ENCODE data around the gene FAM117A.
"Not testable (repeated sequence)": the region's sequence is repeated elsewhere in the genome, so short reads cannot be mapped to it uniquely, and the experiment has no call there.

The FAM117A gene

DNA sequence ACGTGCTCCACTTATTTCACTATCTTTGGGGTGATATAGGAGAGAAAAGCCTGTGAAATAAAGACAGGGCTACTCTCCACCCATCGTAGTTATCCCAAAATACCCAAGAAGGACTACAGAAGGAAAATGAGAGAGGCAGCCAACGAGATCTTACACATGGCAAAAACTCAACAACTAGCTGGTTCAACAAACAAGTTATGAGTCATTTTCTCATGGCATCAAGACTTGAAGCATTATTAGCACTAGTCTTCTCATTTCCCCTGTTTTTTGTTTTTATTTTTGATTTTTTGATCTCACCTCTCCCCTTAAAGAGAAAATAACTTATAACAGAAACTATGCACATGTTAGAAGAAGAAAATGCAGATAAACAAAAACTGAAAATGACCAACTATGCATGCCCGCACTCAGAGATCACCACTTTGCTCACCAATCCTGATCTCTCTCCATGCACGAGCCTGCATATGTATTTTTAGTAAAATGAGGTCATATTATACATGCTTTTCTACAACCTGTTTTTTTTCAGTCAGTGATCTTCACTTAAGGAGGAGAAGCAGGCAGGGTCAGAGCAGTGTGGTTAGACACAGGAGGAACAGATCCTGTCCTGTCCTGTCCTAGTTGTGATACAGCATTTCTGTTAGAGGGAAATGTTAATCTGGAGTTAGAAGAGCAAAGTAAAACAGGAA lies 22.8 kb downstream of the FAM117A start:
- DNase-seq (ENCODE audit: low read depth, low spot score), result no peak

DNA sequence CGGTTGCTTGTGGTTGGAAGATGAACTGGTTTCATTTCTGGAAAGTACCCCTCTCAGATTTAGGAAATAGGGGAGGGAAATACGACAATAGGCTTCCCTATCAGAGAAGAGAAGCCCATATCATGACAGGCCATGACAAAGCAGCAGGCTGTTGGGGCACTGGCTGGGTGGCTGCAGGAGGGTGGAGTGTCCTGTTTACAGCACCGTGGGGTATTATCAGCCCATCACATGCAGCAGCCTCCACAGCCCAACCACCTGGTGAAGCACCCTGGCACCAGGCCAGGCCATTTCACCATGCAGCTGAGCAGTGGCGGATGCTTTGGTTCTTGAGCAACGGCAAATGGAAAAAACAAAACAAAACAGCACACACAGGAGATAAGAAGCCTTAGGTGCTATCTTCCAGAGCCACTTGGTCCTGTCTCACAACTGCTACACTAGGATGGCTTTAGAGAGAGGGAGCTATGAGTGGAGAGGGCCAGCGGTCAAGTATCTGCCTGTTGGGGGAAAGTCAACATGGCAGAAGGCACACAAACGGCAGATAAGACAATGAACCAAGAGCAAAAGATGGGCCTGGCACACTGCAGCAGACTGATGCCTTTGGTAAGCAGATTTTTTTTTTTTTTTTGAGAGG lies 24.2 kb downstream of the FAM117A start:
- DNase-seq (ENCODE audit: low read depth, low spot score), result peak; percentile 79

DNA sequence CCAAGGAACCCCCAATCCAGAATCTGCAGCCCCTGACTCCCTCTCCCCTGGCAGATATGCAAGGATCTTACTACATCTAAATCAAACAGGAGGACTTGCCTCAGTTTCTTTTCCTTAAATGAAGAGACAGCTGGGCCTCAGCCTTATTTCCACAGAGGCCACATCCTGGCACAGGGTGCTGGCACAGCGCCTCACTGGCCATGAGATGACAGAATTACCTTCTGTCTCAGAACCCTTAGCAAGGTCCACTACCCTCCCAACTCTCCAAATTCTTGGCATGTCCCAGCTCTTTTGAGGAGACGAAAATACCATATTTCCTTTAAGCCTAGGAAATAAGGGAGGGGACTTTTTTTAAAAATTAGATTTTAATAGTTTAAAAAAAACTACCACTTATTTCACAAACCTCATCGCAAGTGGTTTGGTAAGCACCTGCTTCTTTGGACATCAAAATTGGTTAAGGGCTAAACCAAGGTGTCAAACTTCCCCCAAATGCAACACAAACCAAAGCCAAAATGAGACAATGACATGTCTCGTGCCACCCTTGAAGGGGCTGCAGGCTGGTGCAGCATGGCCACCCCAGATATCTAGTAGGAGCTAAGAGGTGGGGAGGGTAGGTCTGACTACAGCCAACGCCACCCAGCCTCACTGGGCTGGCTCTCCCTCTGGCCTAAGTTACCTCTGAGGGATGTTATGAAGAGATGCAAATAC lies 25.3 kb downstream of the FAM117A start:
- no peak for DNase-seq (ENCODE audit: low read depth, low spot score)

DNA sequence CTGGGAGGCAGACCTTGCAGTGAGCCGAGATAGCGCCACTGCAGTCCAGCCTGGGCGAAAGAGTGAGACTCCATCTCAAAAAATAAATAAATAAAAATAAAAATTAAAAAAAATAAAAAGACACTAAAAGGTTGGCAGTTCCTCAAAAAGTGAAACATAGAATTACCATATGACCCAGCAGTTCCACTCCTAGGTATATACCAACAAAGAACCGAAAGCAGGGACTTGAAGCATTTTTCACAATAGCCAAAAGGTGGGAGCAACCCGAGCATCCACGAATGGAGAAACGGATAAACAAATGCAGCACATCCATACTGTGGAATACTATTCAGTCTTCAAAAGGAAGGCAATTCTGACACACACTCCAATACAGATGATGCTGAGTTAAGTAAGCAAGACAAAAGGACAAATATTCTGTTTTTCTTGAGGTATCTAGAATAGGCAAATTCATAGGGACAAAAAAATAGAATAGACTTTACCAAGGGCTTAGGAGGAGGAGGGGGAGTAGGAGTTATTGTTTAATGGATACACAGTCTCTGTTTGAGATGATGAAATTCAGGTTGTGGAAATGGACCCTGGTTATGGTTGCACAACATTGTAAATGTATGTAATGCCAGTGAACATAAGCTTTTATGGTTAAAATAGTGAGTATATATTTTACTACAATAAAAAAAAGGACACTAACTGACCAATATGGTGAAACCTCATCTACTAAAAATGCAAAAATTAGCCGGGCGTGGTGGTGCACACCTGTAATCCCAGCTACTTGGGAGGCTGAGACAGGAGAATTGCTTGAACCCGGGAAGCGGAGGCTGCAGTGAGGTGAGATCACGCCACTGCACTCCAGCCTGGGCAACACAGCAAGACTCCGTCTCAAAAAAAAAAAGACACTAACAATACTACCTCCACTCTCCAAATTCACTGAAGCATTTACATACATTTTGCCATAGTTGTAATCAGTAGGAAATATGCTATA lies 29.1 kb downstream of the FAM117A start:
- DNase-seq (ENCODE audit: low read depth, low spot score), result no peak

DNA sequence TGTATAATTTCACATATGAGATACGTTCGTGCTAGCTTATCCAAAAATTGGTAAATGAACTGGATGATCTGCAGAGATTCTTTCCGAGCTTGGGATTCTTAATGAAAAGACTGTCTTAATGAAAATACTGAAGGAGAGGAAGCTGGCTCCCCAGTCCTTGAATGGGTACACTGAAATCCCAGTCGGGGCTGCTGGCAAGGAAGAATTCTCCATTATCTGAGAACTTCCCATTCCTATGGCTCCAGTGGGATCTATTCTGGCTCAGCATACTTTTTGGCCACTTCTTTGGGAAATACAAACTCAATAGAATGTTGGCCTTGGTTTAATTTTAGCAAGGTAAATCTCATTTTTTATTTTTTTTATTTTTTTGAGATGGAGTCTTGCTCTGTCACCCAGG lies 32.5 kb downstream of the FAM117A start:
- no peak for DNase-seq (ENCODE audit: low read depth, low spot score)

DNA sequence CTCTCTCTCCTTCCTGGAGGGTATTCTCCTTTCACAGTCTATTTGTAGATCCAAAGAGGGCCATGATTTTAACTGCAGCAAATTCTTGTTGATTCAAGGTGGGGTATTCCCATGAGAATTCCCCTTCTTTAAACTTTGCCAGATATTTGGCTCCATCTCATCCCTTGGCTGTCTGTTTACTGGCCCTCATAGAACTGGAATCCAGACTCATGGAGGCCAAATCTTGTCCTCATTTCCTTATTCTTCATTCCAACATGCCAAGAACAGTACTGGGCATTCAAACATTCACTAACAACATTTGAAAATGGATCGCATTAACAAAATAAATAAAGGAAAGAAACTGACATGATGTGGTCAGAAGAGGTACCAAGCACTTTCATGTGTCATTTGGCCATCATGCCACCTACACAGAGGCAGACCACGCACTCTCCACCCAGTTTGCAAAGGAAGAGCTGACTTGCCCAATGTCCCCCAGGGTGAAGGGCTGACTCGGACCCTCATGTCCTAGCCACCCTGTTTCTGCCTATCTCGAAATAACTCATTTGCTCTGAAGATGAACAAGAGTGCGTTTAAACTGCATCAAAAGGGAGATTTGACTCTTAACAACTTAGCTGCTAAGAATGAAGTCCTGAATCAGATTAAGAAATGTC lies 33.0 kb downstream of the FAM117A start:
- no peak for DNase-seq (ENCODE audit: low read depth, low spot score)

DNA sequence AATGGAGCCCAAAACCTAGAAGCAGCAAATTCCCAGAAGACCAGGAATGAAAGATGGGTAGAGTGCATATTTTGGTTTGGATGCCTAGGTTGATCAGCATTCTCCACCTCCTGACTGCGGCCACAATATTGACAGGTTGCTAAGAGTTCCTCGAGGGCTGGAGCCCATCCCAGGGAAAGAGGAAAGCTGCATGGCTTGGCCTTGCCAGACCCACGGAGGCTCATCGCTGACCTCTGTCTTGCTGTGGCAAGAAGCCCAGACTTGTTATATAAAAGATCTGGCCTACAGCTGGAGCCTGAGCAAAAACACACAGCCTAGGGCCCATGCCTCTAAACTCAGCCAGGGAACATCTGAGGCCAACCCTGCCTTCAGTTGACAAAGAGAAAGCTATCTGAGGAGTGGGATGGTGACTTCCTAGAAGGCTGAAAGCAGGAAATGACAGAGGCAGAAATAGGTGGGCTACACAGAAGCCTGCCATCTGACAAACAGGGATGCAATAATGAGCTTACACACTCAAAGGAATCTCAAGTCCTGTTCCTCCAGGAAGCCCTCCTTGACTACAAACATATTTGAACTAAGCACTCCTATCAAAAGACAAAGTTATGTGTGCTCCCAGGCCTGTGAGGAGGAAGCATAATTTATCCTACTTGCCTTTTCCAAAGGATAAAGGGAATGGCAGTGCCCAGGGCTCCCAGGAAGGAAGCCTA lies 33.7 kb downstream of the FAM117A start:
- DNase-seq (ENCODE audit: low read depth, low spot score), result no peak

DNA sequence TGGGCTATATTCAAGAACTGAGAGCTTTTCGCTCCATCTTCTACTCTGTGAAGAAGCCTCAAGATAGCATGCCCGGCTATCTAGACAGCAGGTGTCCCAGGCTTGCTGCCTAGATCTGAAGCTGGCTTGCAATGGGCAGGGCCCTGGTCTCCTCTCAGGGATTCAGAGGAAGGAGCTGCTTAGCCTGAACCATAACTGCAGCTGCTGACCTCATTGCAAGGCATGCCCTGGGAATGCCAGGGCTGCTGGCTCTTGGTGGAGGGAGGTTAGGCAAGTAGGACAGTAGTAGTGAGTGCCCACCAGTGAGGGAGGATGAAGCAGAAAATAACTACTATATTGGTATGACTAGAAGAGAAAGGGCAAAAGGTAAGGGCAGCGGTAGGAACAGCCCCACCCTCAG lies 34.9 kb downstream of the FAM117A start:
- no peak for DNase-seq (ENCODE audit: low read depth, low spot score)

DNA sequence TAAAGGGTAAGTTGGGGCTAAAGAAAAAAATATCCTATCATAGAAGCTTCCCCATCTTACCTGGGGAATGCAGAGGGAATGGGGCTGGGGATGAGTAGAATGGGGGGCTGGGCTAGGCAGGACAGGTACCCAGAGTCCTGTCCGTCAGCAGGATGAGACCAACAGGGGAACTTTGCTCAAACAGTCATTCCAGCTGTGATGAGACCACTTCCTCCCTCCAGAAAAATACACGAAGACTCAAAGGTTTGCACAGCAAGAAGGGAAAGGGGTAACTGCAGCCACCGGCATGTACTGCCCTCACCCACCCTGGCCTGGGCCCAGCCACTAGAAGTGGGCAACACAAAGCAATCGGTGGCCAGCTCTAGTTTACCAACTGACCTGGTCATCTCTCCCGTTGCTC lies 35.5 kb downstream of the FAM117A start:
- DNase-seq (ENCODE audit: low read depth, low spot score), result no peak

DNA sequence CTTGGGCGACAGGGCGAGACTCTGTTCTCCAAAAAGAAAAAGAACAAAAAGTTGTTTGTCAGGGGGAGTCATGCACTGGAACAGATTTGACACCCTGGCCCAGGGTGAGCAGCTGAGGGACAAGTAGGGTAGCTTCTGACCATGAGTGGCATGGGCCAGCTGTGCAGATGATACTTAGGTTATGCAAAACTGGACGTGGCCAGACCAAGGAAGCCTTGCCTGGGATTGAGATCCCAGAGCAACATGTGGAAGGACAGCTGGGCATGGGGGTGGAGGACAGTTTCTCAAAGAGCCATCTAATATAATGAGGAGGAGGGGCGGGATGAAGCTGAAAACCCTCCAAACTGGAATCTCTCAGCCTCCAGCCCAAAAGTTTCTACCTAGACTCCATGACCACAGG lies 36.6 kb downstream of the FAM117A start:
- DNase-seq (ENCODE audit: low read depth, low spot score), result no peak

DNA sequence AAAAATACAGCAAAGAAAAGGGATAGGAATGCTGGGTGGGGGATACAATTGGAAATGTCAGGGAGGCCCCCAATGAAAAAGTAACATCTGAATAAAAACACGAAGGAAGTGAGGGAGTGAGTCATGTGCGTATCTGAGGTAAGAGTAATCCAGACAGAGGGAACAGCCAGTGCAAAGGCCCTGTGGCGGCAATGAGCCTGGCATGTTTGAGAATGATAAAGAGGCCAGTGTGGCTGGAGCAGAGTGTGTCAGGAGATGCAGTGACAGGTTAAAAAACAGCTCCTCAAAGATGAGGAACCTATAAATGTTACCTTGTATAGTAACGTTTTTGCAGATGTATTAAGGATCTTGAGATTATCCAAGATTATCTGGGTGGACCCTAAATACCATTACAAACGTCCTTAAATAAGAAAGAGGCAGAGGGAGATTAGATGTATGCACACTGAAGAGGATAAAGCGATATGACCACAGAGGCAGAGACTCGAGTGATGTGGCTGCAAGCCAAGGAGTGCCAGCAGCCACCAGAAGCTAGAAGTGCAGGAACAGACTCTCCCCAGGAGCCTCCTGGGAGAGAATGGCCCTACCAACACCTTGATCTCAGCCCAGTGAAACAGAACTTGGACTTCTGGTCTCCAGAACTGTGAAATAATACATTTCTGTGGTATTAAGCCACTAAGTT lies 38.3 kb downstream of the FAM117A start:
- no peak for DNase-seq (ENCODE audit: low read depth, low spot score)

DNA sequence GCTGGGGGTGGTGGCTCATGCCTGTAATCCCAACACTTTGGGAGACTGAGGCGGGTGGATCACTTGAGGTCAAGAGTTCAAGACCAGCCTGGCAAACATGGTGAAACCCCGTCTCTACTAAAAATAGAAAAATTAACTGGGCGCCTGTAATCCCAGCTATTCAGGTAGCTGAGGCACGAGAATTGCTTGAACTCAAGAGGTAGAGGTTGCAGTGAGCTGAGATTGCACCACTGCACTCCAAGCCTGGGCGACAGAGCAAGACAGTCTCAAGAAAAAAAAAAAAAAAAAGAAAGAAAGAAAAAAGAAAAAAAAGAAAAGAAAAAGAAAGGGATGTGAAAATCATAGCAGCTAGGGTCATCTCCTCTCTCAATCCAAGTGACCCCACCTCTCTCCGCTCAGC lies 39.4 kb downstream of the FAM117A start:
- not testable (repeated sequence) for DNase-seq (ENCODE audit: low read depth, low spot score)

DNA sequence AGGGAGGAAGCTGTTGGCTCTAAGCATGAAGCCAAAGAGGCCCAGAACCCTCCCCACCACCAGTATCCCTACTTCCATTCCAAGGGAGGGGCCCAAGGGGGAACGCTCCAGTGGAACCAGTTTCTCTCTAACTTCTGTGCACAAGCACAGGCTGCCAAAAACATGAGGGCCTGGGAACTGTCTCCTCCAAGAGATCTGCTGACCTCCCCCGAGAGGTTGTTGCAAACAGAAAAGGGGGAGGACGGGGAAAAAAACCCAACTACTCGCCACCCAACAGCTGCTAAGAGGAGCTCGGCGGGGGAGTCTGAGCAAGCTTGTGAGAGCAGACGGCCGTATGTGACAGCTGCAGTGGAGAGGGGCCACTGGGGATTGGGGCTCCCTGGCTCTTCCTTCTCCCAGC lies 40.5 kb downstream of the FAM117A start:
- no peak for DNase-seq (ENCODE audit: low read depth, low spot score)

DNA sequence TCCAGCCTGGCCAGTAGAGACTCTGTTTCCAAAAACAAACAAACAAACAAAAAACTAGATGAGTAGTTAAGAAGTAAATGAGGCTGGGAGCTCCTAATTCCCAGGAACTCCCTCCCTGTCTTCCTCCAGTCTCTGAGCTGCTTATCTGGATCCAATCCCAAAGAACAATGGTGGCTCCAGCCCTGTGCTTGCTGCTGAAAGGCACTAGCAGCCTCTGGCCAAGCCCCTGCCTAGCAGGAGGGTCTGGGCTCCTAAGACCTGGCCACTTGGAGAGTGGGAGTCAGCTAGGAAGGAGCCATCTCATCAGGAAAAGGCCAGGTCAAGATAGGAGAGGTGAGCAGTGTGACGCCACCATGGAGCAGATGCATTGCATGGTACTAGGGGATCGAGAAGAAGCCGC lies 41.9 kb downstream of the FAM117A start:
- no peak for DNase-seq (ENCODE audit: low read depth, low spot score)

DNA sequence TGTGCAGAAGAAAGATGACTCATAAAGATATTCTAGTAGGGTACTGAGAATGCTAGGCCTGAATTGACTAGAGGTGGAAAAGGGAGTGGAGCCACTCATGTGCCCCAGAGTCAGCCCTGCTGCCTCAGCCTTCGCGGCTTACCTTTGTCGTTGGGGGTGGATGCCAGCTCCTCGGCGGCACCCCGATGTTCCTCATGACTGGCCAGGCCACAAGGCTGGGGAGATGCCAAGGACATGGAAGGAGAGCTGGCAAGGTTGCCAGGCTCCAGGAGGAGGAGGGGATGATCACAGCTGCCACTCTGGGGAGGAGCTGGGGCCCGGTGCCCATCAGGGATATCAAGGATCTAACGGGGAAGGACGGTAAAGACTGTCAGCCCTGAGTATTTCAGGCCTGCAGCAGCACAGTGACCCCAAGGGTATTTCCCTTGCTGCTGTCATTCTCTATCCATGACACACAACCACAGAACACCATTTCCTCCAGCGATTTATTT lies 46.5 kb downstream of the FAM117A start:
- DNase-seq (ENCODE audit: low read depth, low spot score), result no peak

DNA sequence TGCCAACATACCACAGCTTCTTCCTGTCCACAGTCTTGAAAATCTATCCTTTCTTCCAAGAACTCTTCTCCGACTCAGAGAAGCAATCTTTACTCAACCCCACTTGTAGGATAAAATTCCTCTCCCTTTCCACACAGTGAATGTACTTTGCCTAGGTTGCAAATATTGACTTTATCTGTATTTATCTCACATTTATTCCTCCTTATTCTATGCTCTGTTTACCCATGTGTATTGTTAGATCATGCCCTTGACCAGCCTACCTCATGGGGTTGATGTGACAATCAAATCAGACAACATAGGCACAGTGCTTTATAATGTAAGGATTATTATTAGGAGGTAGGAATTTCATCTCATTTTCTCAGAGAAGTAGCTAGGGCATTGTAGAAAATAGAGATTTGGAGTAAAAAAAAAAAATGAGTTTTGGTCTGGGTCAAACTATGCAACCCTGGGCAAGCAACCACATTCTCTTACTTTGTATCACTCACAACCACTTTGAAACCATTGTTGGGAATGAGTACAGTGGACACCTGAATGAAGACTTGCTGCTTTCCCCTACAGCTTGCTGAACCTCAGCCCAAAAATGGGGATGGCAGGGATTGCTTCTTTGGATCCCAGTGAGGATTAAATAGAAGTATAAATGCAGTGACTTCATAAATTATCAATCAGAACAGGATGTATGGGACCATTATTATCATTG lies 47.1 kb downstream of the FAM117A start:
- no peak for DNase-seq (ENCODE audit: low read depth, low spot score)

DNA sequence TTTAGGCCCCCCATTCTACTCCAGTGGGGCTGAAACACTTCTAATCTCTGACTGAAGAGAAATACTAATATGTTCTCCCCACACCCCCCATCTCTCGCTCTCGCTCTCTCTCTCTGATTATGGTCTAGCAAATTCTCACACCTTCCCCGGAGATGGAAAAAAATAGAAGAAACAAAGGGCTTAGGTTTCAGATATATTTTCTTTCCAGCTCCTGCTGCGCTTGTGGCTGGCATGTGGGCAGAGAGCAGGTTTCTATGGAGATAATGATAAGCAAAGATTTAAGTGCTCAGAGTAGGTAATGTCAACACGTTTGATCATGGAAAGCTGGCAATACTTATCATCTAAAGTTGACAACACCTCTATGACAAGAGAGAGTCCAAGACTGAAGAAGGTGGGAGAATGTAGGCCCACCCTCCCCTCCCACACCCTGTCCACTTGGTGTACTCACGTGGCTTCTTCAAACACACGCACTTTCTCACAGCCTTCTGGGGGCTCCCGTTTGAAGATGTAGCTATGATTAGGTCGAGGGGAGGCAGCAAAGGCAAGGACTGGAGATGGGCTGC lies 48.1 kb downstream of the FAM117A start:
- DNase-seq (ENCODE audit: low read depth, low spot score), result no peak

DNA sequence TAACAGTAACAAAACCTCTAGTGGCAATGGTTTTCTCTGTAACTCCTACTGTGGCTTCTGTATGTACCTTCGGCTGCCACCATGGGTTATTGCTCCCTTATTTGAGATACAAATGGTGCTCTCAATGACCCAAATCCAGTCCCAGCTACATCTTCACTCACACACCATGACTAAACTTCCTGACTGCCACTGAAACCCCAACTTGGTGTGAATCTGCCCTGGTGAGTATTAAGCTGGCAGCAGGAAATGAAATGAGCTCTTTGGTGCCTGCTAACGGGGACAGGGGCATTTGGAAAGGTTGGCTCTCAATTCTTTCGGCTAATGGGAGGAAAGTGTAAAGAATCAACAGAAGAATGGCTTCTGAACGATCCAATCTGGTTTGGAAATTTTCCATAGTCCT lies 48.7 kb downstream of the FAM117A start:
- DNase-seq (ENCODE audit: low read depth, low spot score), result no peak
